ENCODE data around the gene TRAPPC3L. TPM values are rescaled to one million over a fixed set of nuclear protein-coding genes. Genes with fewer than 3 reads are reported as not detected.

TRAPPC3L gene
- total RNA-seq, 1 donor from 2014 or later = not detected

DNA sequence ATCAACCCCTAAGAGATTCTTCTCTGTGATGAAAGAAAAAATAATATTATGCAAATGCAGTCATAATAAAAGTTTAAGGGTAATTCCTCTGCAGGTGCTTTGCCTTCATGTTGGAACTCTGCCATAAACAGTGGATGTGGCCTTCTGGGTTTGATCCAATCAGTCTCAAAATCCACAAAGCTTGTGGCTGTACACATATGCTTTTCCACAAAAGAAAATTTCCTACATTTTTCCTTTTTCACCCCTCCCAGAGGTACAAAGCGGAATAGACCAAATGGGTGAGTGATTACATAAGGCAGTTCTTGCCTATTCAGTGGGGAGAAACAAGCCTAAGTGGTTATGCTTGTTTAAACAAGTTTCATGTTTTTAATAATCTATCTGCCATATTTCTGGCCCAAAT, 17.4 kb downstream of the TRAPPC3L start:
- TF ChIP-seq, protein P1, sequence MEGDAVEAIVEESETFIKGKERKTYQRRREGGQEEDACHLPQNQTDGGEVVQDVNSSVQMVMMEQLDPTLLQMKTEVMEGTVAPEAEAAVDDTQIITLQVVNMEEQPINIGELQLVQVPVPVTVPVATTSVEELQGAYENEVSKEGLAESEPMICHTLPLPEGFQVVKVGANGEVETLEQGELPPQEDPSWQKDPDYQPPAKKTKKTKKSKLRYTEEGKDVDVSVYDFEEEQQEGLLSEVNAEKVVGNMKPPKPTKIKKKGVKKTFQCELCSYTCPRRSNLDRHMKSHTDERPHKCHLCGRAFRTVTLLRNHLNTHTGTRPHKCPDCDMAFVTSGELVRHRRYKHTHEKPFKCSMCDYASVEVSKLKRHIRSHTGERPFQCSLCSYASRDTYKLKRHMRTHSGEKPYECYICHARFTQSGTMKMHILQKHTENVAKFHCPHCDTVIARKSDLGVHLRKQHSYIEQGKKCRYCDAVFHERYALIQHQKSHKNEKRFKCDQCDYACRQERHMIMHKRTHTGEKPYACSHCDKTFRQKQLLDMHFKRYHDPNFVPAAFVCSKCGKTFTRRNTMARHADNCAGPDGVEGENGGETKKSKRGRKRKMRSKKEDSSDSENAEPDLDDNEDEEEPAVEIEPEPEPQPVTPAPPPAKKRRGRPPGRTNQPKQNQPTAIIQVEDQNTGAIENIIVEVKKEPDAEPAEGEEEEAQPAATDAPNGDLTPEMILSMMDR (IDR thresholded peaks at IDR 0.05; ENCODE audit: borderline replicate concordance) = no peak
- intact Hi-C loops (cut with micrococcal nuclease) = no loop called here

DNA sequence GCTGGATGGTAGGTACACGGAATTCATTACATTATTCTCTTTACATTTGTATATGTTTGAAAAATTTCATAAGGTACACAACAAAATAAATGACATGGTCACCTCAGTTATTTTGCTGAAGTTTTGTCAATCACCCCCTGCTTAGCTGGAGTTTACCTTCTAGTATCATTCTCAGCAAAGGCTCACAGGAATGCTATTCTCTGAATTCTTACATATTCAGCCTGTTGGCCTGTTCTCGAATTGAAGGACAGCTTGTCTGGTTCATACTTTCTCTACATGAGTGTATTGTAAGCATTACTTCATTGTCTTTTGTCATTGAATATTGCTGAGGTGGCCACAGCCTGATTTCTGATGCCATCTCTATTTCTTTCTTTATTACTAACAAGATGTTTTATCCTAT, 21.2 kb downstream of the TRAPPC3L start:
- no peak for DNase-seq
- H3K9me3 ChIP-seq (replicated peaks) = no peaks in the 10 kb centered on the region
- no peak overlapping the region for H3K27ac ChIP-seq (replicated peaks)
- H3K27me3 ChIP-seq (ENCODE audit: low read depth) = no peaks in the 10 kb centered on the region
- peaks cover 36% of the 10 kb centered on the region for H3K4me1 ChIP-seq
- no peak overlapping the region for H3K4me3 ChIP-seq
- H3K36me3 ChIP-seq = no peaks in the 10 kb centered on the region
- intact Hi-C loops (cut with micrococcal nuclease) = no loop called here
- TF ChIP-seq, protein P1 (IDR thresholded peaks at IDR 0.05; ENCODE audit: borderline replicate concordance) = no peak

More for the DNA sequence above, 17.4 kb downstream of the TRAPPC3L start:
- no peaks in the 10 kb centered on the region for H3K36me3 ChIP-seq
- H3K4me3 ChIP-seq = no peak overlapping the region
- no peaks in the 10 kb centered on the region for H3K9me3 ChIP-seq (replicated peaks)
- no peak for DNase-seq
- no peaks in the 10 kb centered on the region for H3K27me3 ChIP-seq (ENCODE audit: low read depth)
- H3K4me1 ChIP-seq = peaks cover 36% of the 10 kb centered on the region
- peak overlapping the region; percentile 58 for H3K27ac ChIP-seq (replicated peaks)

DNA sequence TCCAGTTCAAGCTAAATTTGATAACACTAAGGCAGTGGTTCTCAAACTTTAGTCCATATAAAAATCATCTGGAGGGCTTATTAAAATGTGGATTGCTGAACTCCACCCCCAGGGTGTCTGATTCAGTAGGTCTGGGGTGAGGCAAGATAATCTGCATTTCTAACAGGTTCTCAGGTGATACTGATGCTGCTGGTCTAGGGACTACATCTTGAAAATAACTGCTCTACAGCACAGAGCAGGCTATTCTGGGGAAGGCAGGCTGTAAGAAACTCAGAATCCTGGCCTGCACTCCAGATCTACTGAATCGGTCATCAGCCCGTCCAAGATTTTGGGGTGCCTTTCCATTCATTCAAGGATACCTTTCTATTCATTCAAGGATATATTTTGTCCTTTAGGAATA, 22.6 kb downstream of the TRAPPC3L start:
- Histone ChIP-seq H3K27ac (replicated peaks) (no peak overlapping the region), H3K36me3 (peaks cover 1% of the 10 kb centered on the region), H3K4me3 (no peak overlapping the region), H3K4me1 (peaks cover 23% of the 10 kb centered on the region), H3K9me3 (replicated peaks) (no peaks in the 10 kb centered on the region), H3K27me3 (ENCODE audit: low read depth) (no peaks in the 10 kb centered on the region)
- intact Hi-C loops (cut with micrococcal nuclease) = no loop called here
- DNase-seq = no peak
- TF ChIP-seq, protein P1 (IDR thresholded peaks at IDR 0.05; ENCODE audit: borderline replicate concordance) = no peak

DNA sequence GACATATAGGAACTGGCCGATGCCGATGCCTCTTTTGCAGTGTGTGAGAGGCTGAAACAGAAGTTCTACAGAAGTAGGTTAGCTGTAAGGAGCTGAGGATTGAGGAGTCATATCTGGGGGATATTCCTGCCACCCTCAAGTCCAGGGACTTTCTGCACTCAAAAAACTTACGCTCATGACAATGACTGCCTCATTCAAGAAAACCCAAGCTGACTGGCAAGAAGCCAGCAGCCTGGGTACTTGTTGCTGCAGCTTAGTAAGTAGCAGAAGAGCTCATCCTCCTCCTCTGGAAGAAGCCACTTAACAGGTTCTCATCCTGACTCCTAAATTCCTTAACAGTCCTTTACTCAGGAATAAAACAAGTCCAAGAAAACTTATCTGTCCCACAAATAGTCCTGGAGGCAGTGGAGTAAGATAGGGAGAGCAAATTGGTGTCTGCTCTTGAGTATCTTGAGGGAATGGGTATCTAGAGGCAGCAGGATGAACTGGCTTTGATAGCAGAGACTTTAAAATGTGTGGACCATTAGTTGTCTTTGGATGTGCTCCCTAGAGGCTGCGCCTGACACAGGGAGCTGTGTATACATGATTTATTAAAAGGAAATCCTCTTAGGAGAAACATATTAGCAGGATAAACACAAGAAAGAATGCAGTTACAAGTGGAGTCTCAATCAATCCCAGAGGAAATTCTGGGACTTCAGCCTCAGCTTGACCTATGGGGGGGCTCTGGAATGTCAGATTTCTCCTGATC, 26.7 kb downstream of the TRAPPC3L start:
- Histone ChIP-seq H3K9me3 (replicated peaks) (no peaks in the 10 kb centered on the region), H3K27me3 (ENCODE audit: low read depth) (no peaks in the 10 kb centered on the region), H3K36me3 (peaks cover 21% of the 10 kb centered on the region), H3K27ac (replicated peaks) (no peak overlapping the region), H3K4me1 (peaks cover 14% of the 10 kb centered on the region), H3K4me3 (no peak overlapping the region)
- intact Hi-C loops (cut with micrococcal nuclease) = no loop called here
- TF ChIP-seq, protein P1 (IDR thresholded peaks at IDR 0.05; ENCODE audit: borderline replicate concordance) = no peak
- DNase-seq = no peak

DNA sequence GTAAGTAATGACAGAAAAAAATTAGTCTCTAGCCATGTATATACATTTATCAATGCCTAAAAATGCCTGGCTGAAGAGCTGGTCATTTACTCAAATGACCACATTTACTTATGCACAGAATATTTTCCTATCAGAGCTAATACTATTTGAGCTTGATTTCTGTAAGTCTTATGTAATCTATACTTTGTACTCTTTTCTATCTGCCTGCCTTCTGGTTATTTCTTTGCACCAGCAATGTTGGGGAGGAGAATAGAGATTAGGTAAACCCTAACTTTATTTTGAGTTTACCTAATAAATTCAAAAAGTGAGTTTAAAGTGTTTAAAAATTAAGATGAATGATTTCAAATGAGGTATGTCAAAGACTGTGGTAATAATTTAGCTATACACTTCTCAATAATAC, 30.3 kb downstream of the TRAPPC3L start:
- DNase-seq = no peak
- Histone ChIP-seq H3K4me1 (peaks cover 38% of the 10 kb centered on the region), H3K27ac (replicated peaks) (no peak overlapping the region), H3K36me3 (peaks cover 21% of the 10 kb centered on the region), H3K27me3 (ENCODE audit: low read depth) (no peaks in the 10 kb centered on the region), H3K9me3 (replicated peaks) (no peaks in the 10 kb centered on the region), H3K4me3 (no peak overlapping the region)
- intact Hi-C loops (cut with micrococcal nuclease) = no loop called here
- TF ChIP-seq, protein P1 (IDR thresholded peaks at IDR 0.05; ENCODE audit: borderline replicate concordance) = no peak
